ENCODE data around the gene FAM20C.
A peak's percentile ranks its signal among the peaks of the same experiment; 100 is the strongest.

Gene FAM20C

GRCh38 chr7:195010-195829 lies 2.8 kb downstream of the FAM20C start:
- TF ChIP-seq CTCF (IDR thresholded peaks at IDR 0.05; ENCODE audit: low read depth, low read length) = no peak
- peak overlapping the region; percentile 98 for H3K4me3 ChIP-seq (ENCODE audit: low read depth, low read length)

- H3K4me3 ChIP-seq (ENCODE audit: low read depth, low read length) = peak overlapping the region; percentile 98
- no peak for TF ChIP-seq CTCF (IDR thresholded peaks at IDR 0.05; ENCODE audit: low read depth, low read length)
These were observed 3.4 kb downstream of the FAM20C start for GRCh38 chr7:195830-196128.

GRCh38 chr7:196283-196682 lies 3.9 kb downstream of the FAM20C start:
- H3K4me3 ChIP-seq (ENCODE audit: low read depth, low read length) = peak overlapping the region; percentile 98
- no peak for TF ChIP-seq CTCF (IDR thresholded peaks at IDR 0.05; ENCODE audit: low read depth, low read length)

GRCh38 chr7:196778-197321 lies 4.5 kb downstream of the FAM20C start:
- H3K4me3 ChIP-seq (ENCODE audit: low read depth, low read length) = peak overlapping the region; percentile 98
- no peak for TF ChIP-seq CTCF (IDR thresholded peaks at IDR 0.05; ENCODE audit: low read depth, low read length)

GRCh38 chr7:197413-198335 lies 5.3 kb downstream of the FAM20C start:
- no peak for TF ChIP-seq CTCF (IDR thresholded peaks at IDR 0.05; ENCODE audit: low read depth, low read length)
- H3K4me3 ChIP-seq (ENCODE audit: low read depth, low read length) = no peak overlapping the region

- no peak for TF ChIP-seq CTCF (IDR thresholded peaks at IDR 0.05; ENCODE audit: low read depth, low read length)
- H3K4me3 ChIP-seq (ENCODE audit: low read depth, low read length) = no peak overlapping the region
These were observed 7.3 kb downstream of the FAM20C start for GRCh38 chr7:199483-200249.
